NCI-H2227 (cell line): ENCODE results near the gene VSIR.

Experiments used
- DNase-seq: peaks from one replicate; lab custom pipeline; 2025; ENCODE audit not compliant: unreplicated experiment; lab: John Stamatoyannopoulos, UW

Gene VSIR

DNA sequence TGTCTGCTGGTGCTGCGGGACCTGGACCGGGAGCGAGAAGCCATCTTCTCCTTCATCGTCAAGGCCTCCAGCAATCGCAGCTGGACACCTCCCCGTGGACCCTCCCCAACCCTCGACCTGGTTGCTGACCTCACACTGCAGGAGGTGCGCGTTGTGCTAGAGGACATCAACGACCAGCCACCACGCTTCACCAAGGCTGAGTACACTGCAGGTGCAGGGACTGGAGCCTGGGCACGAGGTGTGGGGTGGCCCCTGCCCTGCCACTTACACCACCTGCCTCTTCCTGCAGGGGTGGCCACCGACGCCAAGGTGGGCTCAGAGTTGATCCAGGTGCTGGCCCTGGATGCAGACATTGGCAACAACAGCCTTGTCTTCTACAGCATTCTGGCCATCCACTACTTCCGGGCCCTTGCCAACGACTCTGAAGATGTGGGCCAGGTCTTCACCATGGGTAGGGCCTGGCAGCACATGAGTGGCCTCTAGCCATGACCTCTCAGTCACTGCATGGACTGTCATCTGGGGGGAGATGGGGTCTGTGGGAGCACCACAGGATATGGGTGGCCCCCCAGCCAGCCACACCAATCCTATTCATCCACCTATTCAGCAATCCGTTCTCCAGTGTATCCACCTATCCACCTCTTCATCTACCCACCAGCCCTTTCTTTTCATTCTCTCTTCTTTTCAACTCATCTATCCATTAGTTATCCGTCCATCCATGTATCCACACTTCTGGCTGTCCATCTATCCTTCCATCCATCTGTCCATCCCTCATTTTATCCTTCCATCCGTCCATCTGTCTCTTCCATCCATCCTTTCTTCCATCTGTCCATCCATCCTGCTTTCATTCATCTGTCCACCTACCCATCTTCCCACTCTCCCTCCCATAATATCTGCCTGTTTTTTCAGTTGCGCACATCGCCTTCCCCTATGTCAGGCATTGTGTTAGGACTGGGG lies 34.5 kb upstream of the VSIR start:
- DNase-seq = no peak

DNA sequence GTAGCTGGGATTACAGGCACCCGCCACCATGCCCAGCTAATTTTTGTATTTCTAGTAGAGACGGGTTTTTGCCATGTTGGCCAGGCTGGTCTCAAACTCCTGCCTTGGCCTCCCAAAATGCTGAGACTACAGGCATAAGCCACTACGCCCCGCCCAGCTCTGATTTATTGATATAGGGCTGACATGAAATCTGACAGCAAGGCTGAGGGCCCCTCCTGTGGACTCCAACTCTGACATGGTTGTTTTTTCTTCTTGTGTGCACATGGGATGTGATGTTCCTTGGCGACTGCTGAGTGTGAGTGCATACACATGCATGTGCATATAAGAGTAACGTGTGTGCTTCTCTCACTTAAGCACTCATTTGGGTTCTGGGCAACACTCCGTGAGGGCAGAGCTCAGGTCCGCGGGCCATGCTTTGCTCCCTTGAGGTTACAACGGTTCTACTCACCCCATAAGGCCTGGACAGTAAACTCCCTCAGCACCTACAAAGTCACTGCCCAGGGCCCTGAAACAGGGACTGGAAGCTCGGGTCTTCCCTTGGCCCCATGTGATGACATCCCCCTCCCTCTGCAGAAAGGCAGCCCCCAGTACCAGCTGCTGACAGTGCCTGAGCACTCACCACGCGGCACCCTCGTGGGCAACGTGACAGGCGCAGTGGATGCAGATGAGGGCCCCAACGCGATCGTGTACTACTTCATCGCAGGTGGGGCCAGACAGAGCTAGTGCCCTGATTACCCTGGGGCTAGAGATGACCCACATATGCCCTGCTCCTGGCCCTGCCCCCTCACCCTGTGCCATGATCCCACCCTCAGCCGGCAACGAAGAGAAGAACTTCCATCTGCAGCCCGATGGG lies 33.6 kb upstream of the VSIR start:
- no peak for DNase-seq

DNA sequence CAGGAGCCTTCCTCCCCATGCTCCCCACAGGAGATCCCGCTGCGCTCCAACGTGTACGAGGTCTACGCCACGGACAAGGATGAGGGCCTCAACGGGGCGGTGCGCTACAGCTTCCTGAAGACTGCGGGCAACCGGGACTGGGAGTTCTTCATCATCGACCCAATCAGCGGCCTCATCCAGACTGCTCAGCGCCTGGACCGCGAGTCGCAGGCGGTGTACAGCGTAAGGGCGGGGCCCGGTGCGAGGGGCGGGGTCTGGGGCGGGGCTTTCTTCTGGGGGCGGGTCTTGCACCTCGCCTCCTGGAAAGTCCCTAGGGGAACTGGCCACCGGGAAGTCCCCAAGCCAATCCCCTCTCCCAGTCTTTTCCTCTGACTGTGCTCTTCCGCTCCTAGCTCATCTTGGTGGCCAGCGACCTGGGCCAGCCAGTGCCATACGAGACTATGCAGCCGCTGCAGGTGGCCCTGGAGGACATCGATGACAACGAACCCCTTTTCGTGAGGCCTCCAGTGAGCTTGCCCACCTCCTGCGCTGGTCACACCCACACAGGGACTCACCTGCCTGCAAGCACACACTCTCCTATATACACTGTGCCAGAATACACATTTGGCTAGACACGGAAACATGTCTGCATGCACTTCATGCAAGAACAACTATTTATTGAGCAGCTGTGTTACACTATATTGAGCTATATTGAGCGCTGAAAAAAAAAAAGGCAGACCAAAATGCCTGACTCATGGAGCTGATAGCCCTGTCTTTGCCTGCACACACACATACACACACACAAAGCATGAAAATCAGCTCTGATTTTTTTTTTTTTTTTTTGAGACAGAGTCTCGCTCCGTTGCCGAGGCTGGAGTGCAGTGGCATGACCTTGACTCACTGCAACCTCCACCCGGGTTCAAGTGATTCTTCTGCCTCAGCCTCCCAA lies 32.7 kb upstream of the VSIR start:
- no peak for DNase-seq

DNA sequence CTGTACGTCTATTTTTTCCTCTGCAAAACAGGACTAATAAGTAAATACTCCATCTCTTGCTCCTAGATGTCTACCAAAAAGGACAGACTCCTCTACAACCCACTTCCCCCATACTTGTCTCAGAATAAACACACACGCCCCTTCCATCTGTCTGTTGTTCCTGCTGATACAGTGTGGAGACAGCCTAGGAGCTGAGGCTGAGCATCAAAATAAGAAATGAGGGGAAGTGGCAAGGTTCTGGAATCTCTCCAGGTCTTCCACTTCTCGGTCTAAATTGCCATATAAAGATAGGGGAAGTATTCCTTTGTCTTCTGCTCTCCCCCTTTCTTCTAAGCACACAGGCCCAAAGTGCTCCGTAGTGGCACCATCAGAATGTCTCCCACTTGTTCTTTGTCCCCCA lies 30.8 kb upstream of the VSIR start:
- DNase-seq = no peak

DNA sequence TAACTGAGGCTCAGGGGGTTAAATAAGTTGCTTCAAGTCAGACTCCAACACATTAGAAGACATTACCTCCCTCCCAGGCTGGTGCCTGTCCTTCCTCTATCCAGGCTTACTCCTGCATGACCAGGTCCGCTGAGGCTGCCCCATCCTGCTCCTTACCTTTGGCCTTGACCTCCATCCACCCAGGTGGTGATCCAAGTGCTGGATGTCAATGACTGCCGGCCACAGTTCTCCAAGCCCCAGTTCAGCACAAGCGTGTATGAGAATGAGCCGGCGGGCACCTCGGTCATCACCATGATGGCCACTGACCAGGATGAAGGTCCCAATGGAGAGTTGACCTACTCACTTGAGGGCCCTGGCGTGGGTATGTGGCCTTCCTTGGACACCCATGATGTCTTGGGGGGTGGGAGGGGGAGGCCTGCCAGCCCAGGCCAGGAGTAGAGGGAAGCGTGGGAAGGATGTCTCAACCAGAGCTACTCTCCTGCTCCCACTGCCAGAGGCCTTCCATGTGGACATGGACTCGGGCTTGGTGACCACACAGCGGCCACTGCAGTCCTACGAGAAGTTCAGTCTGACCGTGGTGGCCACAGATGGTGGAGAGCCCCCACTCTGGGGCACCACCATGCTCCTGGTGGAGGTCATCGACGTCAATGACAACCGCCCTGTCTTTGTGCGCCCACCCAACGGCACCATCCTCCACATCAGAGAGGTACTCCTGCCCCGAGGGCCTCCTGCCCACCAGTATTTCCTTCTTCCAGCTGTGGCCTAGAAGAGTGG lies 29.6 kb upstream of the VSIR start:
- no peak for DNase-seq

DNA sequence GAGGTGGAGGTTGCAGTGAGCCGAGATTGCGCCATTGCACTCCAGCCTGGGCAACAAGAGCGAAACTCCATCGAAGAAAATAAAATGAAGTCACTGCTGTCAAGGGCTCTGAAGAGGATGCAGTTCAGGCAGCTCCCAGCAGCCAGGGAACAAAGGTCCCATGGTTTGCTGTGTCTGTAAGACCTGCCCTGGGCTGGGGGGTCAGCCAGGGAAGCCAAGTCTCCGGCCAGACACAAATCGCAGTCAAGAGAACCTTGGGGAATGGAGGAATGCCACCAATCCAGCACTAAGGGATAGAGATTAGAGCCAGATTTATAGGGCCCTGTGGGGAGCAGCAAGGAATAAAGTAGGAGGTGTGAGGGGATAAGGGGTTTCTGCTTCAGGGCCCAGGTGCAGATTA lies 28.9 kb upstream of the VSIR start:
- DNase-seq = no peak

DNA sequence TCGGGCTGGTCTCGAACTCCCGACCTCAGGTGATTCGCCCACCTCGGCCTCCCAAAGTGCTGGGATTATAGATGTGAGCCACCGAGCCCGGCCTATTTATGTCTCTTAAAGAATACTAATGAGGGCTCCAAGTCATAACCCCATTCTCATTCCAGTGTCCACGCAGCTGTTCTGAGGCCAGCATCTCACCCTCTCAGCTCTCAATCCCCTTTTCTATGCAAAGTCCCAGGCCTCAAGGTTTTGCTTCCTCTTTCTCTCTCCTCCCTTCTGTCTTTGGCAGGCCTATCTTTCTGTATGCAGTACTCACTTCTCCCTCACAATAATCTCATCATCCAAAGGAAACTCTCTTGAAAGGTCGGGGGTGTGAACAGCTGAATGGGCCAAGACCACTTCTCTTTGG lies 28.0 kb upstream of the VSIR start:
- DNase-seq = no peak

DNA sequence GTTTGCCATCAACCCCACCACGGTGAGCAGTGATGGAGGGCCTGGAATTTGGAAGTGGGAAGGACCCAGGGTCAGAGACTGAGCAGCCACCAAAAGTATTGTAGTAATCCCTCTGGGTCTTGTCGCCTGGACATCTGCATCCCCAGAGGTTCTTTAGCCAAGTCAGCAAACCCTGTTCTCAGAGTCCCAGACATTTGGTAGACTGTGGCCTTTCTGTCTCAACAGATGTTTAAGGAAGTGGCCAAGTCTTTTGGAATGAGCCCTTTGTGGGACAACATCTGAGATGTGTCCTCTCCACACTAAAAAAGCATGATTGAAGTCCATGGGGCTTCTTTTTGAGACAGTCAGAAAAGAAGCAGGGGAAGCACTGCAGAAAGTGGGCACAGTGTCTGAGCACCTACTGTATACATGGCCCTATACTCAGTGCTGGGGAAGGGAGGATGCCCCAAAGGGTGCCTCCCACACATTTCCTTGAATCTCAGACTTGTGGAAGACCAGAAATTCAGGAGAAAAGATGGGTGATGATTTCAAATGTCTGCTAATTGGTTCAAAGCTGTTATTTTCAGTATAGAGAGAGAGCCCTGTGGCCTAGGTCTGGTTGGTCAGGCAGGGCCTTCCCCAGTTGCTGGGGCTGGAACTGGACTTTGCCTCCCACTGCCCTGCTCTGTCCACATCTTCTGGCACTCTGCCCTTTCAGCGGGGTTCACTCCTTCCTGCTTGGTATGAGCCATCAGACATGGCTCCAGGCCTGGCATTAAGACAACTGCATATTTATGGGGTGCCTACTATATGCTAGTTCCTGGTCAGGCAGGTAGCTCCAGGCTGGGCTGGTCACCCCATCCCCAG lies 26.5 kb upstream of the VSIR start:
- DNase-seq = no peak

DNA sequence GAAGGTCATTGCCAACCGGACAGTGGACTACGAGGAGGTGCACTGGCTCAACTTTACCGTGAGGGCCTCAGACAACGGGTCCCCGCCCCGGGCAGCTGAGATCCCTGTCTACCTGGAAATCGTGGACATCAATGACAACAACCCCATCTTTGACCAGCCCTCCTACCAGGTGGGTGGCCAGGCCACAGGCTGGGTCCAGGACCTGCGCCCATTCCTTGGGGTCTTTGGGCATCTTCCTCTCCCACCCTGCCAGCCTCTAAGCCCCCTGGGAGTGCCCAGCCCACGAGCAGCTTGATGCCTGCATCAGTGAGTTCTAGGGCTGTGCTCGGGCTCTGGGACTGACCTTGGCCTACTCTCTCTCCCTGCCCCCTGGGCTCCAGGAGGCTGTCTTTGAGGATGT lies 25.8 kb upstream of the VSIR start:
- DNase-seq = no peak

DNA sequence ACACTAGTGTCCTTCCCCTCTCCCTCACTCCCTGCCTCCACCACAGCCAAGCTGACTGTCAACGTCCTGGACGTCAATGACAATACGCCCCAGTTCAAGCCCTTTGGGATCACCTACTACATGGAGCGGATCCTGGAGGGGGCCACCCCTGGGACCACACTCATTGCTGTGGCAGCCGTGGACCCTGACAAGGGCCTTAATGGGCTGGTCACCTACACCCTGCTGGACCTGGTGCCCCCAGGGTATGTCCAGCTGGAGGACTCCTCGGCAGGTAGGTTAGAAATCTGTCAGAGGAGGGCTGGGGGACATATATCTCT lies 24.9 kb upstream of the VSIR start:
- no peak for DNase-seq

DNA sequence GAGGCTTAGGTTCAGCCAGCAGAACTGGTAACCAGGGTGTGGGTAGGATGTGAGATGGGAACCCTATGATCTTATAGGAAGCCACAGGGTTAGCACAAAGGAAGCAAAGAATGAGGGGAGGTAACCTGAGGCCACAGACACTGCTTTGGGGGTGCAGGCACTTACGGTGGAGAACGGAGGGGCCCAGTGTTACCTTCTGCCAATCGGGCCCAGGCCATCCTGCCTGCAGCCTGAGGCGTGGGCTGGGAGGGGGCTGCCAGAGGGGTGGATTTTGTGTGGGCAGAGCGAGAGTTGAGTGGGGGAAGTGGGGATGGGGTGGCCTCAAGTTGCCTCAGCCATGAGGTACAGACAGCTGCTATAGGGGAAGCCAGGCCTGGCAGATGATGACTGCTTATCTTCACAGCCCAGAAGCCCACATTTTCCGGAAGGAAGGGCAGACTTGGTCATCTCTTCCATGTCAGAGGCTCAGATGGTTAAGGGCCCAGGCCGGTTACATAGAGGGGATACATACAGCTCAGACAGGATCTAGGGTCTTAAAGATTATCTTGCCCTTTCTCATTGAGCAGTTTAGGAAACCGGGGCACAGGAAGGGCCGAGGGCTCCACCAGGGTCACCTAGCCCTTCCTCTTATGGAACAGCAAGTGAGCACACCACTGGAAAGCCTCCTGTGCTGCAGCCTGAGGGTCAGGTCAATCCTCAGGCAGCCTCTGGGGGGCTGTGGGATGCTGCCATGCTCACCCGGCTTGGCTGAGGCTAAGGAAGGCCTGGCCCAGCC lies 24.4 kb upstream of the VSIR start:
- no peak for DNase-seq

DNA sequence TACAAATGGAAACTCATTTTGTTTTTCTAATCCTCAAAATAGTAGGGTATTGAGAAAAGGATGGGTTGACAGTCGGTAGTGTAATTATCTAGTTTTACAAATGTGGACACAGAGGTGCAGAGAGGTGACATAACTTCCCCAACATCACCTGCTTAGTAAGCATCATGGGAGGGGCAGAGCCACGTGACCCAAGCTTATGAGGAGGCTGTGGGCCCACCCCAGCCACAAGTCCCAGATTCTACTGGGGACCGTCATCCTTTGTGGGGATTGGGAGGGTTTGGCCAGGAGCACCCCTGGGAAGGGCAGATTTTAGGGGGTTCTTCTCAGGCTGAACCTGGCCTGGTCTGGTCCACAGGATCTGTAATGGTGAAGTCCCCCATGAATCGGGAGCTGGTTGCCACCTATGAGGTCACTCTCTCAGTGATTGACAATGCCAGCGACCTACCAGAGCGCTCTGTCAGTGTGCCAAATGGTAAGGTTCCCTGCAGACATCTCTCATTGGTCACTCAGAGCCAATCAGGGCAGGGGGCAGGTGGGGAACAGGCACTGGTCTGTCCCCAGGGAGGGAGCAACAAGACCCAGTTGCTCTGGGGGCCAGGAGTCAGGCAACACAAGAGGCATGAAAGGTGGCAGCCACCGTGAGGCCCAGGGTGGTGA lies 23.6 kb upstream of the VSIR start:
- no peak for DNase-seq

DNA sequence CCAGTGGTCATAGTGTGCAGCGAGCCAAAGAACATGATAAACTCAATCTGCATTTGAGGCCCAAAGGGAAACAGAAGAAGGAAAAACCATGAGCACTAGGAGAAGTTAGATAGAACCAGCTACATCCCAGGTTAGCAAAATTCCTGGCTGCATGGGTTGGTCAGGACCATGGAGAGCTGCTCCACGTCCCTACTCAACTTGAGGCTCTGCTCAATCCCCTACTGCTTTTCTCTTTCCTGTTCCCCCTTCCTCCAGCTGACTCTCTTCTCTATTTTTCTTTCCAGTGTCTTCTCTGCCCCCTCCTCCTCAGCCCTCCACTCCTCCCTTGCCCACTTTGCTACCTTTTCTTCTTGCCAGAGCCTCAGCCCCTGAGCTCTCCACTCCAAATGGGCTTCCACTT lies 21.9 kb upstream of the VSIR start:
- DNase-seq = no peak

DNA sequence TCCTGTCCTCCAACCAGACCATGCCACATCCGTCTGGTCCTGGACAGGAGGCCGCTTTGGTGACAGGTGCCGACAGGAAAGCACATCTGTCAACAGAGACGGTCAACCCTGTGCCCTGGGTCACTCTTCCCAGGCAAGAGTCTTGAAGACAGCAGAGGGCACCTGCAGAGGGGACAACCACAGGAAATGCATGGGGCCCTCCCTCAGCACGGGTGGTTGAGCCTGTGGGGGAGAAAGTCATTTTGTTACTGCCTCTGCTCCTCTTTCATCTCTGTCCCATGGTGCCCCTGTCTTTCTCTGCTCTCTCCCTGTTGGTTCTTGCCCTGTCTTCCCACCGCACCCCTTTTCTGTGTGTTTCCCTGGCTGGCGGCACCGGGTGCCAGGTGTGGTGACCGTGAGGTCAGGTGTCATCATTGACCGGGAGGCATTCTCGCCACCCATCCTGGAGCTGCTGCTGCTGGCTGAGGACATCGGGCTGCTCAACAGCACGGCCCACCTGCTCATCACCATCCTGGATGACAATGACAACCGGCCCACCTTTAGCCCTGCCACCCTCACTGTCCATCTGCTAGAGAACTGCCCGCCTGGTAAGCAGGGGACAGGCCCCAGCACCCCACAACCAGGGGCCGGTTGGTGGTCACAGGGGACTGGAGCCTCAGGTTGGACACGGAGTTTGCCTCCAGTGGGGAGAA lies 17.6 kb upstream of the VSIR start:
- DNase-seq = no peak

DNA sequence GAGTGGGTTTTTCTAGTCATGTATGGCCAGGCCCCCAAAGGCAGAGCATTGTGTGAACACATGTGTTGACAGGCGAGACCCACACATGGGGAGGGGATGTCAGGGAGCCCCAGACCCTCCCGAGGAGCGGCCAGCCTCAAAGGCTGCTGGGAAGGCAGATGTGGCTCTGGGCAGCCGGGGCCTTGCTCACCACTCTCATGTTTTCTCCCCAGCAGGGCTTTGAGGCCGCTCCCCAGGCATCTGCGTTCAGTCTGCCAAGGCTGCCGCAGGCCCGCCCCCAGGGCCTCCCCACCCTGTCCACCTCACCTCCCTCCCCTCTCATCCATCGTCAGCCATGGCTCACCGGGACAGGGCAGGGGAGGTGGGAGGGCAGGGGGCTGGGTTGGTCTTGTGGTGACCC lies 16.6 kb upstream of the VSIR start:
- DNase-seq = no peak

DNA sequence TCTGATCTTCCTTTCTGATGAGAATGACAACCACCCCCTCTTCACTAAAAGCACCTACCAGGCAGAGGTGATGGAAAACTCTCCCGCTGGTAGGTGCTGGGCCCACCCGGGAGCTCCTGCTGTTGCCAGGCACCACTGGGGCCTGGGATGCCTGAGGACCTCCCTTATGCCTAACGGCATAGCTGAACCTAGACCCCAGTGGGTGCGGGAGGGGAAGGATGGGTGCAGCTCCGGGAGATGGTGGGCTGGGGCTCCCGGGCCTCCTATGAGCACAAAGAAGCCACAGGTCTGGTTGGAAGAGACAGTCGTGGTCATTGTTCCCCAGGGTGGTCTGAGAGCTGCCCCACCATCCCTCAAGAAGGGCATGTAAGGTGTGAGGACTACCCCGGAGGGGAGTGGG lies 15.6 kb upstream of the VSIR start:
- no peak for DNase-seq

DNA sequence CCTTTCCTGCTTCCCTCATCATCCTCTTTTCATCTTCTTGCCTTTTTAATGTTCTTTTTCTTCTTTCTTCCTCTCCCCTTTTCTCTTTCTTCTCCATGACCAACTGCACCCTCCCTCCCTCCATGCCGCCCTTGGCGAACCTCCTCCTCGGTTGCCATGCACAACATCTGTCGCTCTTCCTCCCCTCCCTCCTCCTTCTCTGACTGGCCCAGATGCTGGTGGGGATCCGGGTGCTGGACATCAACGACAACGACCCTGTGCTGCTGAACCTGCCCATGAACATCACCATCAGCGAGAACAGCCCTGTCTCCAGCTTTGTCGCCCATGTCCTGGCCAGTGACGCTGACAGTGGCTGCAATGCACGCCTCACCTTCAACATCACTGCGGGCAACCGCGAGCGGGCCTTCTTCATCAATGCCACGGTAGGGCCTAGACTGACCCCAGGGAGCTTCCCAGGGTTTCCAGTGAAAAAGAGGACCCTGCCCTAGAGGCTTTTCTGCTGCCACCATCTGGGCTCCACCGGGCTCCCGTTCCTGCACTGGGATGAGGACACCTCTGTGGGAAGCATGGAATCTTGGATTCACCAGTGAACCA lies 11.5 kb upstream of the VSIR start:
- no peak for DNase-seq
